SU-DHL-6 (cell line): ENCODE data around the gene SFTPA2.
"Not testable (repeated sequence)": the region's sequence is repeated elsewhere in the genome, so short reads cannot be mapped to it uniquely, and the experiment has no call there.

ENCODE experiments used
- EZH2phosphoT487 ChIP-seq: fragments of 200-600 bp; sonication (generic), shearing (Covaris generic); conservative IDR thresholded peaks from 2 replicates; pipeline ENCODE4 v1.6.1; 2018; ENCODE audit warnings: mild to moderate bottlenecking, antibody characterized with exemption, low read length, moderate library complexity, mixed read lengths
- TF ChIP-seq, protein P1 (sequence below): fragments of 200-600 bp; sonication (generic); IDR thresholded peaks from one replicate; pipeline ENCODE4 v1.5.1; 2017; ENCODE audit warnings: antibody characterized with exemption, mild to moderate bottlenecking, low read length, moderate library complexity; ENCODE audit not compliant: insufficient read depth, poor library complexity, severe bottlenecking

DNA sequence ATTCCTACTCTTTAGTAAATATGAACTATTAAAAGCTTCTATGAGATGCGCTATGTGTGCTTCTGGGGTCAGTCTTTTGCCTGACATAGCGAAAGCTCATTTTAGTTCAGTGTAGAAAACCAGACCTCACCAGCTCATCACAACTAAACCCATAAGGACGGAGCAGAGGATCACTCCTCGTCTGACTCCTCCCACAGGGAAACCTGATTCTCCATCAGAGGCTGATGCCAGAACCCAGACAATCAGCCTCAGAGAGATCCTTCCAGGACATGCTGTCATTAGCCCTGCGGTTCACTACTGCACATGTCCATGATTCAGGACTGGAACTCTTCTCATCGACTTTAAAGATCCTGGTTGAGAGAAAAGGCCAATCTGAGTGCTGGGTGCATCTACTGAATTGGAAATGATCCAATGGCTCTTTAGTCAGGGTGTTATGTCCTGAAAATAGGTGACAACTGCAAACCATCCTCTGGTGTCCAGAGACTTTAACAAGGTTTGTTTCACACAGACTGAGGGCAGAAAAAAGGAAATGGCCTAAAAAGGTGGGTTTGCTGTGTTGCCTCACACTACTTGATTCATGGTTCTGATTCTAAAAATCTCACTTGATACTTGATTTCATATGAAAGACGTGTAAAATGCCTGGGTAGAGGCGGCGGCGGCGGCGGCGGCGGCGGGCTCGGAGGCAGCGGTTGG is 48.2 kb downstream of the SFTPA2 start, which contains the start of gene EIF5AL1:
- TF ChIP-seq, protein P1, sequence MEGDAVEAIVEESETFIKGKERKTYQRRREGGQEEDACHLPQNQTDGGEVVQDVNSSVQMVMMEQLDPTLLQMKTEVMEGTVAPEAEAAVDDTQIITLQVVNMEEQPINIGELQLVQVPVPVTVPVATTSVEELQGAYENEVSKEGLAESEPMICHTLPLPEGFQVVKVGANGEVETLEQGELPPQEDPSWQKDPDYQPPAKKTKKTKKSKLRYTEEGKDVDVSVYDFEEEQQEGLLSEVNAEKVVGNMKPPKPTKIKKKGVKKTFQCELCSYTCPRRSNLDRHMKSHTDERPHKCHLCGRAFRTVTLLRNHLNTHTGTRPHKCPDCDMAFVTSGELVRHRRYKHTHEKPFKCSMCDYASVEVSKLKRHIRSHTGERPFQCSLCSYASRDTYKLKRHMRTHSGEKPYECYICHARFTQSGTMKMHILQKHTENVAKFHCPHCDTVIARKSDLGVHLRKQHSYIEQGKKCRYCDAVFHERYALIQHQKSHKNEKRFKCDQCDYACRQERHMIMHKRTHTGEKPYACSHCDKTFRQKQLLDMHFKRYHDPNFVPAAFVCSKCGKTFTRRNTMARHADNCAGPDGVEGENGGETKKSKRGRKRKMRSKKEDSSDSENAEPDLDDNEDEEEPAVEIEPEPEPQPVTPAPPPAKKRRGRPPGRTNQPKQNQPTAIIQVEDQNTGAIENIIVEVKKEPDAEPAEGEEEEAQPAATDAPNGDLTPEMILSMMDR: not testable (repeated sequence)
- TF ChIP-seq EZH2phosphoT487: not testable (repeated sequence)
